Astrocyte of the spinal cord (primary cell): ENCODE data around the gene NACC2.
"Not testable (repeated sequence)": the region's sequence is repeated elsewhere in the genome, so short reads cannot be mapped to it uniquely, and the experiment has no call there.

Experiments used
- DNase-seq: peaks from one replicate; pipeline ENCODE4 v3.0.0; 2011; ENCODE audit warnings: low read depth, low spot score
- H3K4me3 ChIP-seq: 2 replicates; pipeline ENCODE4 v1.5.1; 2011; ENCODE audit warnings: low read depth, mild to moderate bottlenecking, low read length, moderate library complexity
- CTCF ChIP-seq: IDR thresholded peaks from 2 replicates; pipeline ENCODE4 v1.5.1; 2012; ENCODE audit warnings: low read depth, mild to moderate bottlenecking, low read length, inconsistent platforms
- in situ Hi-C: cut with HindIII; loops from 2 replicates; pipeline ENCODE4 v1.10.0; 2017; ENCODE audit warnings: low sequenced_read_pairs

Gene NACC2

GRCh38 chr9:136075881-136076678, 19.0 kb downstream of the NACC2 start:
- in situ Hi-C loops = no loop called here
- no peak for TF ChIP-seq CTCF
- H3K4me3 ChIP-seq = no peak overlapping the region
- no peak for DNase-seq

DNA sequence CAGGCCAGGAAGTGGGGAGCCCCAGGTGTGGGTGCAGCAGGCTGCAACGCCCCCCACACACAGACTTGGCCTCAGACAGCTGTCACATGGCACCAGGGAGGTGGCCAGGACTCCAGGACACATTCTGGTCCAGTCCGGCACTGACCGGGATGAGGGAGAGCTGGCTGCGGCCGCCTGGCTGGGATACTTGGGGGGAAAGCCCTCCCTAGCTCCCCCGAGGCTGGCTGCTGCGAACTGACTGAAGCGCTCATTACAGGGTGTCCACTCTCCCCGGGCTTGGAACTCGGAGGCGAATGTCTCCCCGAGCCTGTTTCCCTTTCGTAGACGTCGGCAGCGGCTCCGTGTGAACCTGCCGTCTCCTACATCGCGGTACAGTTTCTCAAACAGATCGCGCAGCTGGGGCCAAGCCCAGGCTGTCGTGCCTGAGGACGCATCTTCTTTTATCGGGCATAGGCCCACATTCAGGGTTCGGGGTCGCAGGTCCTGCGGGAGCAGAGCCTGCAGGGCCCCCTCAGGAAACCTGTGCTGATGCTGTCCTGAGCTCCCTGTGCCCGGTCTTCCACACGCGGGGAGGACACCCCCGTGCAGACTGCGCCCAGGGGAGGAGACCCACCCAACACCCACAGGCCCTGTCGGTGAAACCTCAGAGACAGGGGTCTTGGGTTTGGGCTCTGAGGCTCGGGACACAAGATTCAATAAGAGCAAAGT, 19.8 kb downstream of the NACC2 start:
- DNase-seq = no peak
- TF ChIP-seq CTCF = no peak
- no peak overlapping the region for H3K4me3 ChIP-seq
- in situ Hi-C loops = no loop called here

DNA sequence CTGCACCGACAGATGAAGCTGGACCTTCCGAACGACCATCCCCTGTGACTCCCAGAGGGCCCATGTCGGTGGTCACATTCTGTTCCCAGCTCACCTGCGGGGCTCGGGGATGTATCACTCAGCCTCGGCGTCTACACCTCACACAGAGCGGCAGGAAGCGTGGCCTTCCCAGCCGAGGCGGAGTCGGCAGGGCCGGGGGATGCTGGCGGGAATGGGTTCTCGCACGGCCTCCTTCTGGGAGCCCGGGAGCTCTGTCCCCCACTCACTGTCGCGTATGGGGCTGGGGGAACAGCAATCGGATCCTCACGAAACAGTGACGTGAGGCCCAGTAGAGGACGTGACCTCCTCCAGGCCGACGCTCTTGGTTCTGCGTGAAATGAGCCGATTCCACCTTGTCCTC, 20.4 kb downstream of the NACC2 start:
- no peak overlapping the region for H3K4me3 ChIP-seq
- in situ Hi-C loops = no loop called here
- TF ChIP-seq CTCF = no peak
- no peak for DNase-seq

- in situ Hi-C loops = no loop called here
- TF ChIP-seq CTCF = no peak
- H3K4me3 ChIP-seq = no peak overlapping the region
- no peak for DNase-seq
Measured at GRCh38 chr9:136062657-136063439, 32.2 kb downstream of the NACC2 start.

- in situ Hi-C loops, H3K4me3 ChIP-seq, DNase-seq: not testable (repeated sequence)
Measured at GRCh38 chr9:136061916-136062315, 33.2 kb downstream of the NACC2 start.

DNA sequence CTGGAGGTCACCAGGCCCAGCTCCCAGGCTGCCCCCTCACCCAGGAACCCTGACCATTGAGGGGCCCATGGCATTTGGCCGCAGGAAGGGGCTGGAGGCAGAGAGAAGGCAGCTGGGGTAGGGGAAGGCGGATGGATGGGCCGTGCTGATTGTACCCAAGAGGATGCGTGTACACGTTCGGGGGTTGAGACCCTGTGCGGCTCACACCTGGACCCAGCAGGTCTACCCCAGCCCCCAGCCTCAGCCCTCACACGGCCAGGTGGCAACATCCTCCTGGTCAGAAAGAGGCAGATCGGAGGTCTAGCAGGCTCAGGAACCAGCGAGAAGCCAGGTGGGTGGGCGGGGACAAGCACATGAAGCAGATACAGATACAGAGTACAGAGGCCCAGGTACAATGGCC, 33.7 kb downstream of the NACC2 start:
- in situ Hi-C loops = no loop called here
- no peak for TF ChIP-seq CTCF
- no peak for DNase-seq
- H3K4me3 ChIP-seq = no peak overlapping the region
